ENCODE measurements around the gene C9orf78. TPM values are rescaled to one million over a fixed set of nuclear protein-coding genes. Genes with fewer than 3 reads are reported as not detected.

The C9orf78 gene
- total and polyA plus RNA-seq, 5 donors from 2014 or later = 91.6 to 196 (median 170) TPM

GRCh38 chr9:129781981-129782380 is 53.1 kb downstream of the C9orf78 start:
- H3K27me3 ChIP-seq (ENCODE audit: control insufficient read depth, insufficient read depth, low read length) = no peaks in the 10 kb centered on the region
- Mint-ChIP-seq H3K36me3 (no peaks in the 10 kb centered on the region), H3K9me3 (no peaks in the 10 kb centered on the region), H3K4me3 (no peak overlapping the region), H3K27me3 (peaks cover 32% of the 10 kb centered on the region), H3K4me1 (peaks cover 5 to 8% (median 7%) of the 10 kb centered on the region in 4 donors), H3K27ac (no peak overlapping the region)
- no peak overlapping the region for H3K27ac ChIP-seq (ENCODE audit: insufficient read depth, low read length, poor library complexity, severe bottlenecking)
- ATAC-seq (ENCODE audit: low read depth in 2 of 2) (no peak), DNase-seq (no peak)
- no peak overlapping the region for H3K4me3 ChIP-seq (ENCODE audit: low read depth, low read length)
- H3K4me1 ChIP-seq (ENCODE audit: control insufficient read depth, insufficient read depth, low read length, poor library complexity, severe bottlenecking) = peaks cover 3% of the 10 kb centered on the region
- H3K36me3 ChIP-seq (ENCODE audit: control insufficient read depth, insufficient read depth, low read length) = no peaks in the 10 kb centered on the region
- H3K9me3 ChIP-seq (ENCODE audit: control insufficient read depth in 2 of 2, low read length in 2 of 2) = no peaks in the 10 kb centered on the region

- Mint-ChIP-seq H3K9me3 (no peaks in the 10 kb centered on the region), H3K27me3 (peaks cover 29% of the 10 kb centered on the region), H3K27ac (no peak overlapping the region), H3K36me3 (no peaks in the 10 kb centered on the region), H3K4me3 (no peak overlapping the region), H3K4me1 (peaks cover 5 to 8% (median 7%) of the 10 kb centered on the region in 4 donors)
- no peaks in the 10 kb centered on the region for H3K9me3 ChIP-seq (ENCODE audit: control insufficient read depth in 2 of 2, low read length in 2 of 2)
- no peak for DNase-seq
- H3K27ac ChIP-seq (ENCODE audit: insufficient read depth, low read length, poor library complexity, severe bottlenecking) = no peak overlapping the region
- ATAC-seq (ENCODE audit: low read depth in 2 of 2) = no peak
- no peaks in the 10 kb centered on the region for H3K27me3 ChIP-seq (ENCODE audit: control insufficient read depth, insufficient read depth, low read length)
- no peak overlapping the region for H3K4me3 ChIP-seq (ENCODE audit: low read depth, low read length)
- H3K36me3 ChIP-seq (ENCODE audit: control insufficient read depth, insufficient read depth, low read length) = no peaks in the 10 kb centered on the region
- peaks cover 3% of the 10 kb centered on the region for H3K4me1 ChIP-seq (ENCODE audit: control insufficient read depth, insufficient read depth, low read length, poor library complexity, severe bottlenecking)
These were observed 53.9 kb downstream of the C9orf78 start for GRCh38 chr9:129781131-129781530.

- Mint-ChIP-seq H3K4me1 (peaks cover 5 to 8% (median 7%) of the 10 kb centered on the region in 4 donors), H3K9me3 (no peaks in the 10 kb centered on the region), H3K4me3 (no peak overlapping the region), H3K27ac (no peak overlapping the region), H3K27me3 (peaks cover 23% of the 10 kb centered on the region), H3K36me3 (no peaks in the 10 kb centered on the region)
- H3K9me3 ChIP-seq (ENCODE audit: control insufficient read depth in 2 of 2, low read length in 2 of 2) = no peaks in the 10 kb centered on the region
- H3K4me1 ChIP-seq (ENCODE audit: control insufficient read depth, insufficient read depth, low read length, poor library complexity, severe bottlenecking) = peaks cover 3% of the 10 kb centered on the region
- no peak overlapping the region for H3K27ac ChIP-seq (ENCODE audit: insufficient read depth, low read length, poor library complexity, severe bottlenecking)
- DNase-seq (no peak), ATAC-seq (ENCODE audit: low read depth in 2 of 2) (no peak)
- no peaks in the 10 kb centered on the region for H3K27me3 ChIP-seq (ENCODE audit: control insufficient read depth, insufficient read depth, low read length)
- H3K4me3 ChIP-seq (ENCODE audit: low read depth, low read length) = no peak overlapping the region
- no peaks in the 10 kb centered on the region for H3K36me3 ChIP-seq (ENCODE audit: control insufficient read depth, insufficient read depth, low read length)
These were observed 55.4 kb downstream of the C9orf78 start for GRCh38 chr9:129779560-129780190.

GRCh38 chr9:129778469-129778868 is 56.6 kb downstream of the C9orf78 start:
- ATAC-seq (ENCODE audit: low read depth in 2 of 2) = no peak
- H3K9me3 Mint-ChIP-seq = no peaks in the 10 kb centered on the region

GRCh38 chr9:129777769-129778130 is 57.3 kb downstream of the C9orf78 start:
- H3K4me3 Mint-ChIP-seq = no peak overlapping the region
- no peaks in the 10 kb centered on the region for H3K9me3 Mint-ChIP-seq
- no peaks in the 10 kb centered on the region for H3K36me3 Mint-ChIP-seq
- H3K27me3 Mint-ChIP-seq = peaks cover 24% of the 10 kb centered on the region
- Histone ChIP-seq H3K9me3 (ENCODE audit: control insufficient read depth in 2 of 2, low read length in 2 of 2) (no peaks in the 10 kb centered on the region), H3K4me3 (ENCODE audit: low read depth, low read length) (no peak overlapping the region), H3K36me3 (ENCODE audit: control insufficient read depth, insufficient read depth, low read length) (no peaks in the 10 kb centered on the region), H3K27ac (ENCODE audit: insufficient read depth, low read length, poor library complexity, severe bottlenecking) (no peak overlapping the region), H3K4me1 (ENCODE audit: control insufficient read depth, insufficient read depth, low read length, poor library complexity, severe bottlenecking) (peaks cover 3% of the 10 kb centered on the region), H3K27me3 (ENCODE audit: control insufficient read depth, insufficient read depth, low read length) (no peaks in the 10 kb centered on the region)
- ATAC-seq (ENCODE audit: low read depth in 2 of 2) (no peak), DNase-seq (no peak)
- H3K4me1 Mint-ChIP-seq = peaks cover 0 to 5% (median 2%) of the 10 kb centered on the region in 4 donors
- H3K27ac Mint-ChIP-seq = peak overlapping the region in 1 of 3 donors; percentile 0

More at GRCh38 chr9:129778469-129778868, 56.6 kb downstream of the C9orf78 start:
- Histone ChIP-seq H3K36me3 (ENCODE audit: control insufficient read depth, insufficient read depth, low read length) (no peaks in the 10 kb centered on the region), H3K4me1 (ENCODE audit: control insufficient read depth, insufficient read depth, low read length, poor library complexity, severe bottlenecking) (peaks cover 3% of the 10 kb centered on the region), H3K4me3 (ENCODE audit: low read depth, low read length) (no peak overlapping the region), H3K27ac (ENCODE audit: insufficient read depth, low read length, poor library complexity, severe bottlenecking) (no peak overlapping the region), H3K9me3 (ENCODE audit: control insufficient read depth in 2 of 2, low read length in 2 of 2) (no peaks in the 10 kb centered on the region), H3K27me3 (ENCODE audit: control insufficient read depth, insufficient read depth, low read length) (no peaks in the 10 kb centered on the region)
- H3K27me3 Mint-ChIP-seq = peaks cover 24% of the 10 kb centered on the region
- H3K36me3 Mint-ChIP-seq = no peaks in the 10 kb centered on the region
- peaks cover 0 to 5% (median 2%) of the 10 kb centered on the region in 4 donors for H3K4me1 Mint-ChIP-seq
- DNase-seq = no peak
- H3K27ac Mint-ChIP-seq = no peak overlapping the region
- H3K4me3 Mint-ChIP-seq = no peak overlapping the region

Other genes starting within 250 kb of the C9orf78 start
- not detected for gene C9orf50, start 214.2 kb downstream of the C9orf78 start, total RNA-seq
- not detected for gene C9orf50, start 214.2 kb downstream of the C9orf78 start, polyA plus RNA-seq
- gene NTMT1, start 209.1 kb downstream of the C9orf78 start, total RNA-seq = 37.4 TPM
- 10 to 100 TPM; 41.9 to 56.7 (median 52.8) TPM for gene NTMT1, start 209.1 kb downstream of the C9orf78 start, polyA plus RNA-seq
- gene ASB6, start 193.1 kb downstream of the C9orf78 start, total RNA-seq = 27.8 TPM
- gene ASB6, start 193.1 kb downstream of the C9orf78 start, polyA plus RNA-seq = 10 to 100 TPM; 21.7 to 26.9 (median 23.7) TPM
- not detected for gene PRRX2, start 169.6 kb downstream of the C9orf78 start, total RNA-seq
- not detected for gene PRRX2, start 169.6 kb downstream of the C9orf78 start, polyA plus RNA-seq
- not detected for gene PTGES, start 82.2 kb downstream of the C9orf78 start, total RNA-seq
- under 1 TPM in 1 of 4 donors, not detected in 3; 0.17 TPM for gene PTGES, start 82.2 kb downstream of the C9orf78 start, polyA plus RNA-seq
- gene TOR1B, start 32.1 kb downstream of the C9orf78 start, total RNA-seq = 25.5 TPM
- 10 to 100 TPM; 11.6 to 27.2 (median 14.5) TPM for gene TOR1B, start 32.1 kb downstream of the C9orf78 start, polyA plus RNA-seq
- gene TOR1A, start 11.1 kb downstream of the C9orf78 start, total RNA-seq = 19.3 TPM
- 10 to 100 TPM; 63.6 to 72.7 (median 69.6) TPM for gene TOR1A, start 11.1 kb downstream of the C9orf78 start, polyA plus RNA-seq
- 116 TPM for gene USP20, start 183 bp upstream of the C9orf78 start, total RNA-seq
- 10 to 100 TPM; 37.1 to 54.7 (median 46.9) TPM for gene USP20, start 183 bp upstream of the C9orf78 start, polyA plus RNA-seq
- gene FNBP1, start 207.9 kb upstream of the C9orf78 start, total RNA-seq = 253 TPM
- 100 to 1,000 TPM; 147 to 218 (median 188) TPM for gene FNBP1, start 207.9 kb upstream of the C9orf78 start, polyA plus RNA-seq
- gene GPR107, start 218.6 kb upstream of the C9orf78 start, total RNA-seq = 29.9 TPM
- 1 to 10 TPM; 2.8 to 4.5 (median 3.1) TPM for gene GPR107, start 218.6 kb upstream of the C9orf78 start, polyA plus RNA-seq